GM06990 (cell line): ENCODE data around the gene CPHXL2.

Experiments used
- DNase-seq: peaks from one replicate; pipeline ENCODE4 v3.0.0-alpha.2; 2011; ENCODE audit not compliant: insufficient read length; ENCODE audit errors: extremely low read depth
- H3K27me3 ChIP-seq: replicated peaks from 2 replicates; pipeline ENCODE4 v1.6.0; 2011; ENCODE audit warnings: low read length; ENCODE audit not compliant: control insufficient read depth, insufficient read depth
- H3K36me3 ChIP-seq: 2 replicates; pipeline ENCODE4 v1.5.1; 2011; ENCODE audit warnings: low read length; ENCODE audit not compliant: control insufficient read depth, insufficient read depth
- H3K4me3 ChIP-seq: replicated peaks from 2 replicates; pipeline ENCODE4 v1.5.1; 2011; ENCODE audit warnings: low read depth, mild to moderate bottlenecking, control low read depth, low read length
- TF ChIP-seq, protein P1 (sequence below): IDR thresholded peaks from 2 replicates; pipeline ENCODE4 v1.5.1; 2011; ENCODE audit warnings: low read length, control low read depth, mild to moderate bottlenecking, inconsistent platforms; ENCODE audit not compliant: insufficient read depth, poor library complexity, severe bottlenecking

CPHXL2 gene

DNA sequence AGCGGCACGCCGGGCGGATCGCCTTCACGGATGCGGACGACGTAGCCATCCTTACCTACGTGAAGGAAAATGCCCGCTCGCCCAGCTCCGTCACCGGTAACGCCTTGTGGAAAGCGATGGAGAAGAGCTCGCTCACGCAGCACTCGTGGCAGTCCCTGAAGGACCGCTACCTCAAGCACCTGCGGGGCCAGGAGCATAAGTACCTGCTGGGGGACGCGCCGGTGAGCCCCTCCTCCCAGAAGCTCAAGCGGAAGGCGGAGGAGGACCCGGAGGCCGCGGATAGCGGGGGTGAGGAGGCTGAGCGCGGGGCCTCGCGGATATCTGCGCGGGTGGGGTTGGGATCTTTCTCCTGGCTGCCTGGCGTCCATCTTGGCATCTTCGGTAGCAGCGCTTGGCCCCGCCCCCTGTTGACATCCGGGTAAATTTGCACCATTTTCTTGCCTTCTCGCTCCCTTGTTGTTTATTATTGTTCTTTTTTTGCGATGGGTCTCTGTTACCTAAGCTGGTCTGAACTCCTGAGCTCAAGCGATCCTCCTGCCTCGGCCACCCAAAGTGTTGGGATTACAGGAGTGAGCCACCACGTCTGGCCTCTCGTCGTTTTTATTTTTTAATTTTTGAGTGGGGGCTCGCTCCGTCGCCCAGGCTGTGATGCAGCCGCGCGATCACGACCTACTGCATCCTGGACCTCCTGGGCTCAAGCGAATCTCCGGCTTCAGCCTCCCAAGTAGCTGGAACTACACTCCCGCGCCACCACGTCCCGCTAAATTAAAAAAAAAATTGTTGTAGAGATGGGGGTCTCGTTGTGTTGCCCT, 28.3 kb downstream of the CPHXL2 start:
- peaks cover 7% of the 10 kb centered on the region for H3K36me3 ChIP-seq
- peak overlapping the region; percentile 93 for H3K4me3 ChIP-seq
- H3K27me3 ChIP-seq = no peaks in the 10 kb centered on the region
- peak; percentile 80 for DNase-seq
- TF ChIP-seq, protein P1, sequence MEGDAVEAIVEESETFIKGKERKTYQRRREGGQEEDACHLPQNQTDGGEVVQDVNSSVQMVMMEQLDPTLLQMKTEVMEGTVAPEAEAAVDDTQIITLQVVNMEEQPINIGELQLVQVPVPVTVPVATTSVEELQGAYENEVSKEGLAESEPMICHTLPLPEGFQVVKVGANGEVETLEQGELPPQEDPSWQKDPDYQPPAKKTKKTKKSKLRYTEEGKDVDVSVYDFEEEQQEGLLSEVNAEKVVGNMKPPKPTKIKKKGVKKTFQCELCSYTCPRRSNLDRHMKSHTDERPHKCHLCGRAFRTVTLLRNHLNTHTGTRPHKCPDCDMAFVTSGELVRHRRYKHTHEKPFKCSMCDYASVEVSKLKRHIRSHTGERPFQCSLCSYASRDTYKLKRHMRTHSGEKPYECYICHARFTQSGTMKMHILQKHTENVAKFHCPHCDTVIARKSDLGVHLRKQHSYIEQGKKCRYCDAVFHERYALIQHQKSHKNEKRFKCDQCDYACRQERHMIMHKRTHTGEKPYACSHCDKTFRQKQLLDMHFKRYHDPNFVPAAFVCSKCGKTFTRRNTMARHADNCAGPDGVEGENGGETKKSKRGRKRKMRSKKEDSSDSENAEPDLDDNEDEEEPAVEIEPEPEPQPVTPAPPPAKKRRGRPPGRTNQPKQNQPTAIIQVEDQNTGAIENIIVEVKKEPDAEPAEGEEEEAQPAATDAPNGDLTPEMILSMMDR = no peak

DNA sequence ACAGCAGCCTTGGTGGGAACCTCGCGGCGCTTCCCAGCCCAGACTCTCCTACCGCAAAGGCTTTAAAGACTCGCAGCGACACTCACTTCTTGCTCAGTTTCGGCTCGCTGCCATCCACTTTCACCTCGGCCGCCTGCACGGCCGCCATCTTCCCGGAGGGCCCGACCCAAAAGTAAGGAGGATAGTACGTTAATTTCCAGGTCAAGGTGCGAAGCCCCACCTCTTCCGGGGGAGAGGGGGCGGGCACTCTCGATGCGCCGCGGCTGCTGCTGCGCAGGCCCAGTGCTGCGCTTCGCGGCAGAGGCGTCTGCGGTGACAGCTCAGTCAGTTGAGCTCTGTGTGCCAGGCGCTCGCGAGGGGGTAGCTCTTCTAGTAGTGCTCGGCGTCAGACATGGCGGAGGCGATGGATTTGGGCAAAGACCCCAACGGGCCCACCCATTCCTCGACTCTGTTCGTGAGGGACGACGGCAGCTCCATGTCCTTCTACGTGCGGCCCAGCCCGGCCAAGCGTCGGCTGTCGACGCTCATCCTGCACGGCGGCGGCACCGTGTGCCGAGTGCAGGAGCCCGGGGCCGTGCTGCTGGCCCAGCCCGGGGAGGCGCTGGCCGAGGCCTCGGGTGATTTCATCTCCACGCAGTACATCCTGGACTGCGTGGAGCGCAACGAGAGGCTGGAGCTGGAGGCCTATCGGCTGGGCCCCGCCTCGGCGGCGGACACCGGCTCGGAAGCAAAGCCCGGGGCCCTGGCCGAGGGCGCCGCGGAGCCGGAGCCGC, 29.1 kb downstream of the CPHXL2 start, which contains the start of the genes KARS1 and TERF2IP:
KARS1 (minus strand) TSS at position 174 of the 773 bp plus-strand sequence; CDS start at position 148, 26 bp downstream.
TERF2IP (plus strand) TSS at position 282 of the 773 bp plus-strand sequence; CDS start at position 392, 110 bp downstream.
- H3K27me3 ChIP-seq = no peaks in the 10 kb centered on the region
- H3K36me3 ChIP-seq = peaks cover 7% of the 10 kb centered on the region
- TF ChIP-seq, protein P1 = no peak
- DNase-seq = peak; percentile 97
- H3K4me3 ChIP-seq = peak within 1 kb of the TSS; percentile 93

DNA sequence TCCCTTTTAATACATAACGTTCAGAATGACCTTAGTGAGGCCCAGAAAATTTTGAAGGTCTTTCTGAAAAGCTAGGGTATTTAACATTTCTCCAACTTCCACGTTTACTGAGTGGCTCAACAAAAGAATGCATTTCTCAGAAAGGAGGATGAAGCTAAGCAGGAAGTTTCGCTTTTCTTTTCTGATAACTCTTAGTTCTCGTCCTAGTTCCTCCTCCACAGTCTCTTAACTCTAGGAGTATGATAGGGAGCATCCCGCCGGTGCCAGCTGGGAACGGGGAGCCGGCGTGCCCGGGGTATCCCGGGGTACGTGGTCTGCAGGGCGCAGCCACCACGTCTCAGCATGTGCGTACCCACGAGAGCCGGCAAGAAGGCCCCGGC, 29.7 kb downstream of the CPHXL2 start:
- Histone ChIP-seq H3K4me3 (peak overlapping the region; percentile 93), H3K36me3 (peaks cover 10% of the 10 kb centered on the region), H3K27me3 (no peaks in the 10 kb centered on the region)
- TF ChIP-seq, protein P1 = no peak
- no peak for DNase-seq

DNA sequence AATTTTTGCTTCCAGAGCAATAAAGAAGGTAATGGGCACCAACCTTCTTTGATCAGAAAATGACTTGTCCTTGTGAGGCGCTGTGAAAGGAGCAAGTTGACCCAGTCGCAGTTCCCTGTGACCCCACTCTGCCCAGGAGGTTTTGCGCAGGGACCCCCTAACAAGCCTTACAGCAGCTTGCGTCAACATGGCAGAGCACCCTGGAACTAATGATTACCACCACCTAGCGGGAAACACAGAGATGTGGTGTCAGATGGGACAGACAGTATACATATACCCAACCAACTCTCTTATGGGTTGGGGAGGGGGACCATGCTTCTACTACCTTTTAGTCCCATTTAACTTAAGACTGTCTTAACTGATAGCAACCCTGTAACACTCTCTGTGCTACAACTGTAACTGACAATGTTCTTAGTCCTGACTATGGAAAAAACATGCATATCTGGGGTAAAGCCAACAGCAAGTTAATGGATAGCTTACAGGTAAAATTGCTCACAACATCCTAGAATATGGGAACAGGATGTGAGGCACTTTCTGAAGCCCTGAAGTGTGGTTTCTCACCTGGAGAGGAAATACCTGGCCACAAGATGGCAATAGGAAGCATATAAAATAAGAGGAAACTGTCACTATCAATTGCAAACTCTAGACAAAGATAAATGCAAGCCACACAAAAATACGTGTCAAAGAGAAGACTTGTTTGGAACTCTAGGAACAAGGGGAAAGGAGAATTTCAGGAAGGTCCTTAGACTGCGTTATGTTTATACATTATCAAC, 32.4 kb downstream of the CPHXL2 start:
- no peak for DNase-seq
- peaks cover 21% of the 10 kb centered on the region for H3K36me3 ChIP-seq

DNA sequence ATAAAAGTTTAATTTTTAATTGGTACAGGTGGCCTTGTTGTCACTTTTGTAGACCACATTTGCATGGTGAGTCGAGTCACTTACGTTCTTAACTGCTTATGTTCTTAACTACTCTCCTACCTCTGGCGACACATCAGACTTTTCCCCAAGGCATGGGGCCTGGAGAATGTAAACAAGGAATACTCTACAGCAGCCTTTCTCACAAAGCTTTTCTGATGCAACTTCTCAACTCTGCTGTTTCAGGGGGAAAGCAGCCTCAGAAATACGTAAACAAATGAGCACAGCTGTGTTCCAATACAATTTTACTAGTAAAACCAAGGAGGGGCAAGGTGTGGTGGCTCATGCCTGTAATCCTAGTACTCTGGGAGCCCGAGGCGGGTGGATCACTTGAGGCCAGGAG, 36.2 kb downstream of the CPHXL2 start:
- H3K27me3 ChIP-seq = no peaks in the 10 kb centered on the region
- no peak for DNase-seq

More for the DNA sequence above, 32.4 kb downstream of the CPHXL2 start:
- Histone ChIP-seq H3K27me3 (no peaks in the 10 kb centered on the region), H3K4me3 (no peak overlapping the region)
- TF ChIP-seq, protein P1 = no peak

More for the DNA sequence above, 36.2 kb downstream of the CPHXL2 start:
- Histone ChIP-seq H3K36me3 (peaks cover 27% of the 10 kb centered on the region), H3K4me3 (no peak overlapping the region)
- TF ChIP-seq, protein P1 = no peak
